HG03469 (cell line): ENCODE data around the gene TRHDE.

Source experiments
- ATAC-seq: cut with Tn5 transposase; IDR thresholded peaks from one replicate; pipeline ENCODE4 v1.9.1; 2021; ENCODE audit warnings: mild to moderate bottlenecking, moderate library complexity, moderate number of reproducible peaks; ENCODE audit not compliant: unreplicated experiment

The TRHDE gene

GRCh38 chr12:72432037-72432604, 160.0 kb downstream of the TRHDE start:
- ATAC-seq: no peak

GRCh38 chr12:72433298-72433697, 161.1 kb downstream of the TRHDE start:
- no peak for ATAC-seq

GRCh38 chr12:72434999-72435398, 162.8 kb downstream of the TRHDE start:
- no peak for ATAC-seq

GRCh38 chr12:72442217-72442616, 170.0 kb downstream of the TRHDE start:
- ATAC-seq: no peak

GRCh38 chr12:72444125-72444524, 172.0 kb downstream of the TRHDE start:
- ATAC-seq: no peak

GRCh38 chr12:72444566-72444965, 172.4 kb downstream of the TRHDE start:
- ATAC-seq: no peak

- no peak for ATAC-seq
These were observed 175.9 kb downstream of the TRHDE start for GRCh38 chr12:72448089-72448488.

- ATAC-seq: no peak
These were observed 176.6 kb downstream of the TRHDE start for GRCh38 chr12:72448805-72449204.

- no peak for ATAC-seq
These were observed 180.9 kb downstream of the TRHDE start for GRCh38 chr12:72453066-72453465.

GRCh38 chr12:72453550-72453949, 181.4 kb downstream of the TRHDE start:
- ATAC-seq: no peak

GRCh38 chr12:72464471-72464870, 192.3 kb downstream of the TRHDE start:
- ATAC-seq: no peak

- ATAC-seq: no peak
These were observed 193.0 kb downstream of the TRHDE start for GRCh38 chr12:72465155-72465554.

- ATAC-seq: no peak
These were observed 193.9 kb downstream of the TRHDE start for GRCh38 chr12:72465940-72466630.

- no peak for ATAC-seq
These were observed 195.8 kb downstream of the TRHDE start for GRCh38 chr12:72467985-72468384.

GRCh38 chr12:72468505-72468904, 196.3 kb downstream of the TRHDE start:
- ATAC-seq: no peak

- ATAC-seq: no peak
These were observed 199.6 kb downstream of the TRHDE start for GRCh38 chr12:72471806-72472205.

- no peak for ATAC-seq
These were observed 200.2 kb downstream of the TRHDE start for GRCh38 chr12:72472350-72472749.

GRCh38 chr12:72476301-72476700, 204.1 kb downstream of the TRHDE start:
- no peak for ATAC-seq

- no peak for ATAC-seq
These were observed 213.0 kb downstream of the TRHDE start for GRCh38 chr12:72485017-72485701.

- no peak for ATAC-seq
These were observed 219.3 kb downstream of the TRHDE start for GRCh38 chr12:72491426-72491825.

- ATAC-seq: no peak
These were observed 221.2 kb downstream of the TRHDE start for GRCh38 chr12:72493407-72493806.

- no peak for ATAC-seq
These were observed 226.2 kb downstream of the TRHDE start for GRCh38 chr12:72498354-72498753.
